Endothelial cell (in vitro differentiated cells): Measurements from ENCODE around the gene DYRK1A. TPM values are rescaled to one million over a fixed set of nuclear protein-coding genes. Genes with fewer than 3 reads are reported as not detected.

ENCODE experiments used
- DNase-seq: peaks from one replicate; pipeline ENCODE4 v3.0.0; 2021; ENCODE audit warnings: low spot score
- H3K27ac Mint-ChIP-seq: one replicate; pipeline ENCODE4 v1.8.0; 2021; ENCODE audit warnings: mixed read lengths, inconsistent platforms; ENCODE audit not compliant: unreplicated experiment
- H3K27me3 Mint-ChIP-seq: one replicate; pipeline ENCODE4 v1.8.0; 2021; ENCODE audit warnings: mild to moderate bottlenecking, moderate library complexity, mixed read lengths, inconsistent platforms; ENCODE audit not compliant: unreplicated experiment
- H3K36me3 Mint-ChIP-seq: one replicate; pipeline ENCODE4 v1.8.0; 2021; ENCODE audit warnings: mild to moderate bottlenecking, low read depth, mixed read lengths, inconsistent platforms; ENCODE audit not compliant: unreplicated experiment
- H3K4me1 Mint-ChIP-seq: one replicate; pipeline ENCODE4 v1.8.0; 2021; ENCODE audit warnings: mild to moderate bottlenecking, mixed read lengths, inconsistent platforms; ENCODE audit not compliant: unreplicated experiment
- H3K4me3 Mint-ChIP-seq: one replicate; pipeline ENCODE4 v1.8.0; 2021; ENCODE audit warnings: mild to moderate bottlenecking, mixed read lengths, inconsistent platforms; ENCODE audit not compliant: unreplicated experiment
- H3K9me3 Mint-ChIP-seq: one replicate; pipeline ENCODE4 v1.8.0; 2021; ENCODE audit warnings: mixed read lengths, inconsistent platforms; ENCODE audit not compliant: unreplicated experiment
- total RNA-seq: library from RNA; stranded (reverse); fragmentation: NEBNext Ultra II Directional; extraction: Animal tissue kit (Norgen Biotek cat#: 25700); gene quantifications from one replicate; pipeline ENCODE4 v1.2.1, GENCODE V29; 2021; ENCODE audit not compliant: unreplicated experiment
- TF ChIP-seq, protein P1 (sequence below): fragments of 200-600 bp; sonication (generic); IDR thresholded peaks from one replicate; pipeline ENCODE4 v1.5.0; 2021; ENCODE audit warnings: antibody characterized with exemption; ENCODE audit not compliant: unreplicated experiment

The DYRK1A gene
- total RNA-seq, 1 donor from 2014 or later: 87.5 TPM

DNA sequence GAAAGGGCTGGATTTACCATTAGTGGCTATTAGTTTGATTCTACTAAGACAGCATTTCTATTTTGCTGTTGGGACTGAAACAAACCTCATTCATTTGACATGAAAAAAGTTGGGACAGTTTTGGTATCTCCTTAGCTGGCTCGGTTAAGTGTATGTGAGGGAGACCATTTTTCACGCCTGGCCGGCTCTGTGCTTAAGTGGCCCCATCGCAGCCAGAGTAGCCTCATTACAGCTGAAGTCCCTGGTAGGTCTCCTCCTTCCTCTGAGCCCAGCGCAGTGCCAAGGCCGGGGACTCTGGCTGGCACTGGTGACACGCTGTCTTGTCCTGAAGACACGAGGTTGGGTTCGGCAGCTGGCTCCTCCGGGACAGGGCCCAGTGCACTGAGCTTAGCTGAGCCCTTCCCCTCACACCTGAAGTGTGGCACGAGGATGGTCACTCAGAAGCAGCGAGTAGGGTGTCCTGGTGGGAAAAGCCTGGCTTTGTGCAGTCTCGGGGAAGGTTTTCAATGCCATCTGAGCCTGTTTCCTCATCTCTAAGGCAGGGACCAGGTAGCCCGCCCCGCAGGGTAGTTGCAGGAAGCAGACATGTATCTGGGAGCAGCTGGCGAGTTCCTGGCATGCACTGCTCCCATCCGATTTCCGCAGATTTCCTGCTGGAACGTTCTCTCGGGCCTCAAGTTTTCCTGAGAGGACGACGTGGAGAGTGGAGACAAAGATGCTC, 196.5 kb downstream of the DYRK1A start:
- no peaks in the 10 kb centered on the region for H3K9me3 Mint-ChIP-seq
- TF ChIP-seq, protein P1, sequence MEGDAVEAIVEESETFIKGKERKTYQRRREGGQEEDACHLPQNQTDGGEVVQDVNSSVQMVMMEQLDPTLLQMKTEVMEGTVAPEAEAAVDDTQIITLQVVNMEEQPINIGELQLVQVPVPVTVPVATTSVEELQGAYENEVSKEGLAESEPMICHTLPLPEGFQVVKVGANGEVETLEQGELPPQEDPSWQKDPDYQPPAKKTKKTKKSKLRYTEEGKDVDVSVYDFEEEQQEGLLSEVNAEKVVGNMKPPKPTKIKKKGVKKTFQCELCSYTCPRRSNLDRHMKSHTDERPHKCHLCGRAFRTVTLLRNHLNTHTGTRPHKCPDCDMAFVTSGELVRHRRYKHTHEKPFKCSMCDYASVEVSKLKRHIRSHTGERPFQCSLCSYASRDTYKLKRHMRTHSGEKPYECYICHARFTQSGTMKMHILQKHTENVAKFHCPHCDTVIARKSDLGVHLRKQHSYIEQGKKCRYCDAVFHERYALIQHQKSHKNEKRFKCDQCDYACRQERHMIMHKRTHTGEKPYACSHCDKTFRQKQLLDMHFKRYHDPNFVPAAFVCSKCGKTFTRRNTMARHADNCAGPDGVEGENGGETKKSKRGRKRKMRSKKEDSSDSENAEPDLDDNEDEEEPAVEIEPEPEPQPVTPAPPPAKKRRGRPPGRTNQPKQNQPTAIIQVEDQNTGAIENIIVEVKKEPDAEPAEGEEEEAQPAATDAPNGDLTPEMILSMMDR: no peak
- H3K27ac Mint-ChIP-seq: peak overlapping the region; percentile 61
- peaks cover 3% of the 10 kb centered on the region for H3K27me3 Mint-ChIP-seq
- no peaks in the 10 kb centered on the region for H3K36me3 Mint-ChIP-seq
- H3K4me3 Mint-ChIP-seq: no peak overlapping the region
- DNase-seq: peak; percentile 40
- H3K4me1 Mint-ChIP-seq: peaks cover 11% of the 10 kb centered on the region

DNA sequence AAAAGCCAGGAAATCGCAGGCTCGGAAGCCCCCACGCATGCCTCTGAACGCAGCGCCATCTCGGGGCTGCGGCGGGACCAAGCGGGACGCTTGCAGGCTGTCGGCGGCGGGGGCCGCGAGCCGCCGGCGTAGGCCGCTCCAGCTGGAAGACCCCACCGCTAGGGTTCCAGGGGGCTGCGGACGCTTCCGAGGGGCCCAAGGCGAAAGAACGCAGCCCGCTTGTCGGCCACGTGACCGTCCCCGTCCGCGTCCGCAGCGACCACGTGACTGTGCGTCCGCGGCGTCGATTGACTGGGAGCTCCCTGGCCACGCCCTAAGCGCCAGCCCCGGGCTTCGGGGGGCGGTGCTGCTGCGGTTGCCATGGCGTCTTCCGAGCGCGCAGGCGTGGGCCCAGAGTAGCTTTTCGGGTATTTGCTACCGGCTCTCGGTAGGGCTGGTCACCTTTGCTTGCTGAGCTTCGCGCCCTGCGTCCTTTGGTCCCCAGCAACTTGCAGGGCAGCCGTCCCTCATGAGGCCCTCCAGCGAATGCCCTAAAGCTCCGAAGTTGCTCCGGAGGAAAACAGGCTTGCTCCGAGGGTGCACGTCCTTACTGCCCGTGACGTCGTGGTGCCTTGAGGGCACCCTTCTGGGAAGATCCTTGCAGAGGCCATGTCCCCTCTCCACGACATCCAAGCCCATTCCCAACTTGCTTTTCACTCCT, 197.2 kb downstream of the DYRK1A start:
- peaks cover 14% of the 10 kb centered on the region for H3K4me1 Mint-ChIP-seq
- H3K9me3 Mint-ChIP-seq: no peaks in the 10 kb centered on the region
- peak; percentile 50 for DNase-seq
- H3K27me3 Mint-ChIP-seq: peaks cover 3% of the 10 kb centered on the region
- no peaks in the 10 kb centered on the region for H3K36me3 Mint-ChIP-seq
- peak overlapping the region; percentile 64 for H3K27ac Mint-ChIP-seq
- no peak overlapping the region for H3K4me3 Mint-ChIP-seq
- TF ChIP-seq, protein P1: no peak

DNA sequence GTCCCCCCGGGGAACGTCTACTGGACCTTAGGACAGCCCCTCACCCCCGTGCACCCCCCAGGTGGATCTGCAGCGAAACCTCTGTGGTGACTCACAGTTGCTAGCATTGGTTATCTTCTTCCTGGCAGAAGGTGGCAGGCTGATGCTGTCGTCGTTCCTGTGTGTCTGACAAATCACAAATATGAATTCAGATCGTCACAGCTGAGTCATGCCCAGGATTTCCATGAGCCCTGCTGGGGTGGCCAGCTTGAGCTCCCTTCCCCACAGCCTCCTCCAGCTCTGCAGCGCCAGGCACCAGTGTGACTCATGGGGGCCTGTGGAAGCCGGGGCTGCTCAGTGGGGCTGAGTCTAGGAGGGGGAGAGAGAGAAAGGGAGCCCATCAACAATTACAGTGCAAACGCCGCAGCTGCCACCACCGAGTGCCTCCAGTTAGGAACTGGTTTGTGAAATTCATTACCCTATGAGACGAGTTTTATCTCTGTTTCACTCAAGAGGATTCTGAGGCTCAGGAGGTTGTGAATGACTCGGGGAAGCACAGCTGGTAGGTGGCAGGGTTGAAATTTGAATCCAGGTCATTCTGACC, 197.9 kb downstream of the DYRK1A start:
- no peaks in the 10 kb centered on the region for H3K36me3 Mint-ChIP-seq
- peaks cover 3% of the 10 kb centered on the region for H3K27me3 Mint-ChIP-seq
- peak; percentile 10 for DNase-seq
- H3K9me3 Mint-ChIP-seq: no peaks in the 10 kb centered on the region
- peak overlapping the region; percentile 64 for H3K27ac Mint-ChIP-seq
- TF ChIP-seq, protein P1: no peak
- H3K4me1 Mint-ChIP-seq: peaks cover 20% of the 10 kb centered on the region
- no peak overlapping the region for H3K4me3 Mint-ChIP-seq

DNA sequence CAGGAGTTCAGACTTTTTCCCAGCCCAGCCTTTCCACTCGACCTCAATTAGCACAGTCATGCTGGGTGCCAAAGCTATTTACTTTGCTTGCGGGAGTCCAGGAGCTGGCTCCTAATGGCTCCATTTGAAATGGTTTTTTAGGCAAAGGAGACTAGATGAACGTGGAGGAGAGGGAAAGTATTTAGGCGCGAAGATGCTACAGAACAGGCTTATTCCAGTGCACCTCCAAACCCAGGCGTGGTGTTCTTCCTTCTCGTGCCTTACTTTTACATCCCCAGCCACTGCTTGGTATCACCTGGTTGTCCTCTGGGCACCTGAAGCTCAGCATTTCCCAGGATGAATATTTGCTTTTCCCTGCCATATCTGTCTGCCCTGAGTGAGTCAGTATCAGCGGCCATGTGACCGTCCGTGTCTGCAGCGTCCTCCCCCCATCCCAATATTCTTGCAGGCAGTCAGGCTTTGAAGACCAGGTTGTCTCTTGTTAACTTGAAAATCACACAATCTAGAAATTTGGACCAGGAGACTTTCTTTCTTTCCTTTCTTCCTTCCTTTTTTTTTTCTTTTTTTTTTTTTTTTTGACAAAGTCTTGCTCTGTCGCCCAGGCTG, 198.5 kb downstream of the DYRK1A start:
- peaks cover 21% of the 10 kb centered on the region for H3K4me1 Mint-ChIP-seq
- no peak for DNase-seq
- peaks cover 3% of the 10 kb centered on the region for H3K27me3 Mint-ChIP-seq
- TF ChIP-seq, protein P1: no peak
- H3K4me3 Mint-ChIP-seq: peak overlapping the region; percentile 39
- no peaks in the 10 kb centered on the region for H3K9me3 Mint-ChIP-seq
- H3K27ac Mint-ChIP-seq: peak overlapping the region; percentile 28
- H3K36me3 Mint-ChIP-seq: no peaks in the 10 kb centered on the region
